ENCODE results near the gene SFXN2. TPM values are rescaled to one million over a fixed set of nuclear protein-coding genes. Genes with fewer than 3 reads are reported as not detected.

SFXN2 gene
- total and polyA plus RNA-seq, 4 donors: 3.2 to 8.3 (median 4.3) TPM

GRCh38 chr10:102791754-102792395, 77.4 kb downstream of the SFXN2 start:
- no peak overlapping the region for H3K4me3 ChIP-seq (ENCODE audit: low read length in 2 of 2)
- DNase-seq: no peak
- no peaks in the 10 kb centered on the region for H3K9me3 ChIP-seq (ENCODE audit: control insufficient read depth, low read length)
- H3K4me1 ChIP-seq (ENCODE audit: control insufficient read depth in 1 of 2, insufficient read depth in 2 of 2, low read length in 2 of 2): peaks cover 11% of the 10 kb centered on the region in 2 donors
- H3K36me3 ChIP-seq (ENCODE audit: control insufficient read depth in 1 of 2, insufficient read depth in 2 of 2, low read length in 1 of 2): no peaks in the 10 kb centered on the region
- WGBS, 2 donors: 31 to 36% methylated on average over 8 of the region's 8 CpGs
- no peak for ATAC-seq (ENCODE audit: low FRiP score)
- intact Hi-C loops (cut with DNase I): no loop called here
- no peak overlapping the region for H3K27ac ChIP-seq (ENCODE audit: low read depth in 1 of 2, low read length in 2 of 2)
- no peaks in the 10 kb centered on the region for H3K27me3 ChIP-seq (ENCODE audit: control insufficient read depth in 1 of 2, insufficient read depth in 2 of 2, low read length in 1 of 2)

Other genes with a start within 250 kb of the SFXN2 start
- gene ACTR1A, start 211.9 kb upstream of the SFXN2 start, total RNA-seq: 10 to 100 TPM; 91.6 to 92.9 TPM
- 10 to 100 TPM; 46.8 to 75.2 TPM for gene ACTR1A, start 211.9 kb upstream of the SFXN2 start, polyA plus RNA-seq
- gene SUFU, start 210.7 kb upstream of the SFXN2 start, total RNA-seq: 10 to 100 TPM; 11.3 to 24.0 TPM
- 1 to 10 TPM; 2.3 to 4.5 TPM for gene SUFU, start 210.7 kb upstream of the SFXN2 start, polyA plus RNA-seq
- gene TRIM8, start 70.2 kb upstream of the SFXN2 start, total RNA-seq: 100 to 1,000 TPM; 126 to 189 TPM
- gene TRIM8, start 70.2 kb upstream of the SFXN2 start, polyA plus RNA-seq: 10 to 100 TPM; 40.6 to 72.4 TPM
- gene ARL3, start 239 bp upstream of the SFXN2 start, total RNA-seq: 1 to 10 TPM; 8.2 to 8.6 TPM
- 10 to 100 TPM; 17.3 to 18.9 TPM for gene ARL3, start 239 bp upstream of the SFXN2 start, polyA plus RNA-seq
- 10 to 100 TPM; 81.1 to 84.7 TPM for gene WBP1L, start 29.3 kb downstream of the SFXN2 start, total RNA-seq
- 10 to 100 TPM; 22.4 to 41.7 TPM for gene WBP1L, start 29.3 kb downstream of the SFXN2 start, polyA plus RNA-seq
- under 1 TPM in 1 of 2 donors, not detected in 1; 0.55 TPM for gene CYP17A1, start 122.8 kb downstream of the SFXN2 start, total RNA-seq
- 1 to 10 TPM in 1 of 2 donors, under 1 TPM in 1; 0.25 to 1.3 TPM for gene CYP17A1, start 122.8 kb downstream of the SFXN2 start, polyA plus RNA-seq
- gene BORCS7, start 139.6 kb downstream of the SFXN2 start, total RNA-seq: 10 to 100 TPM; 17.6 to 24.4 TPM
- gene BORCS7, start 139.6 kb downstream of the SFXN2 start, polyA plus RNA-seq: 10 to 100 TPM; 25.7 to 47.0 TPM
- gene AS3MT, start 154.8 kb downstream of the SFXN2 start, total RNA-seq: 1 to 10 TPM; 1.2 to 3.1 TPM
- 1 to 10 TPM; 4.1 to 4.8 TPM for gene AS3MT, start 154.8 kb downstream of the SFXN2 start, polyA plus RNA-seq
- gene CNNM2, start 203.7 kb downstream of the SFXN2 start, total RNA-seq: 10 to 100 TPM; 13.3 to 30.8 TPM
- gene CNNM2, start 203.7 kb downstream of the SFXN2 start, polyA plus RNA-seq: 1 to 10 TPM; 3.0 to 5.9 TPM

Measured in aorta (tissue), 5 donors.